Measurements from ENCODE around the gene PYCR2.
"Not testable (repeated sequence)": the region's sequence is repeated elsewhere in the genome, so short reads cannot be mapped to it uniquely, and the experiment has no call there.

PYCR2 gene

GRCh38 chr1:225940385-225941151 lies 16.5 kb upstream of the PYCR2 start:
- H3K4me3 ChIP-seq (ENCODE audit: low read depth, low read length): no peak overlapping the region
- H3K27me3 ChIP-seq: no peaks in the 10 kb centered on the region
- no peaks in the 10 kb centered on the region for H3K36me3 ChIP-seq
- no peak for DNase-seq
- TF ChIP-seq CTCF (IDR thresholded peaks at IDR 0.05; ENCODE audit: low read depth, low read length): no peak
- no peaks in the 10 kb centered on the region for H3K4me1 ChIP-seq
- H3K9me3 ChIP-seq: no peaks in the 10 kb centered on the region

- DNase-seq; H3K27me3 ChIP-seq; H3K4me1 ChIP-seq; H3K4me3 ChIP-seq (ENCODE audit: low read depth, low read length); H3K36me3 ChIP-seq; H3K9me3 ChIP-seq: not testable (repeated sequence)
These were observed 15.9 kb upstream of the PYCR2 start for GRCh38 chr1:225939939-225940310.

- not testable (repeated sequence) for H3K4me3 ChIP-seq (ENCODE audit: low read depth, low read length); H3K9me3 ChIP-seq; H3K4me1 ChIP-seq; H3K27me3 ChIP-seq; H3K36me3 ChIP-seq; DNase-seq
These were observed 15.3 kb upstream of the PYCR2 start for GRCh38 chr1:225939097-225939938.

- TF ChIP-seq CTCF (IDR thresholded peaks at IDR 0.05; ENCODE audit: low read depth, low read length): no peak
- Histone ChIP-seq H3K4me1 (no peaks in the 10 kb centered on the region), H3K36me3 (no peaks in the 10 kb centered on the region), H3K27me3 (no peaks in the 10 kb centered on the region), H3K9me3 (no peaks in the 10 kb centered on the region), H3K4me3 (ENCODE audit: low read depth, low read length) (no peak overlapping the region)
- no peak for DNase-seq
These were observed 13.3 kb upstream of the PYCR2 start for GRCh38 chr1:225937048-225937968.

- TF ChIP-seq CTCF (IDR thresholded peaks at IDR 0.05; ENCODE audit: low read depth, low read length): no peak
- no peaks in the 10 kb centered on the region for H3K36me3 ChIP-seq
- no peaks in the 10 kb centered on the region for H3K4me1 ChIP-seq
- H3K9me3 ChIP-seq: no peaks in the 10 kb centered on the region
- no peak for DNase-seq
- H3K4me3 ChIP-seq (ENCODE audit: low read depth, low read length): no peak overlapping the region
- H3K27me3 ChIP-seq: no peaks in the 10 kb centered on the region
These were observed 12.5 kb upstream of the PYCR2 start for GRCh38 chr1:225936523-225936922.

GRCh38 chr1:225936086-225936485 lies 12.0 kb upstream of the PYCR2 start:
- not testable (repeated sequence) for H3K4me3 ChIP-seq (ENCODE audit: low read depth, low read length); H3K9me3 ChIP-seq; H3K27me3 ChIP-seq; H3K36me3 ChIP-seq; H3K4me1 ChIP-seq; DNase-seq

GRCh38 chr1:225934711-225935110 lies 10.7 kb upstream of the PYCR2 start:
- TF ChIP-seq CTCF (IDR thresholded peaks at IDR 0.05; ENCODE audit: low read depth, low read length): no peak
- Histone ChIP-seq H3K9me3 (no peaks in the 10 kb centered on the region), H3K36me3 (no peaks in the 10 kb centered on the region), H3K4me3 (ENCODE audit: low read depth, low read length) (no peak overlapping the region), H3K27me3 (no peaks in the 10 kb centered on the region), H3K4me1 (no peaks in the 10 kb centered on the region)
- no peak for DNase-seq
